Neutrophil (primary cell): Measurements from ENCODE around the gene DDX60.

ENCODE experiments used
- H3K27ac ChIP-seq: fragments of 200-600 bp; sonication (generic); 2 replicates; pipeline ENCODE4 v1.5.1; 2016; ENCODE audit warnings: mild to moderate bottlenecking, moderate library complexity
- H3K27me3 ChIP-seq: fragments of 200-600 bp; sonication (generic); 2 replicates; pipeline ENCODE4 v1.6.0; 2016; ENCODE audit warnings: mild to moderate bottlenecking
- H3K36me3 ChIP-seq: fragments of 200-600 bp; sonication (generic); 2 replicates; pipeline ENCODE4 v1.5.1; 2017
- H3K4me1 ChIP-seq, 2 experiments: fragments of 200-600 bp in 1 of 2; sonication (generic) in 1 of 2; 1 replicate in 1 of 2; 2 replicates in 1 of 2; pipeline versions ENCODE4 v1.5.1 to v1.6.1; 2013 to 2016; ENCODE audit warnings: low read depth in 1 of 2, low read length in 1 of 2, mild to moderate bottlenecking in 1 of 2, moderate library complexity in 1 of 2; ENCODE audit not compliant: control insufficient read depth in 1 of 2, insufficient read depth in 1 of 2
- H3K4me3 ChIP-seq, 2 experiments: fragments of 200-600 bp in 1 of 2; sonication (generic) in 1 of 2; 1 replicate in 1 of 2; 2 replicates in 1 of 2; pipeline ENCODE4 v1.5.1; 2013 to 2016; ENCODE audit warnings: low read depth in 1 of 2, low read length in 1 of 2, mild to moderate bottlenecking in 1 of 2, moderate library complexity in 1 of 2
- H3K9me3 ChIP-seq: fragments of 200-600 bp; sonication (generic); 2 replicates; pipeline ENCODE4 v1.5.1; 2016
- CTCF ChIP-seq: fragments of 200-600 bp; sonication (generic); IDR thresholded peaks from 2 replicates; pipeline ENCODE4 v1.5.1; 2016; ENCODE audit warnings: antibody characterized with exemption

Gene DDX60

GRCh38 chr4:168200685-168201084 is 117.9 kb downstream of the DDX60 start:
- no peaks in the 10 kb centered on the region for H3K4me1 ChIP-seq
- H3K4me3 ChIP-seq, result no peak overlapping the region
- no peak for TF ChIP-seq CTCF
- peaks cover 8% of the 10 kb centered on the region for H3K9me3 ChIP-seq
- H3K27me3 ChIP-seq, result no peaks in the 10 kb centered on the region
- no peak overlapping the region for H3K27ac ChIP-seq
- no peaks in the 10 kb centered on the region for H3K36me3 ChIP-seq

- Histone ChIP-seq H3K4me3 (no peak overlapping the region), H3K4me1 (no peaks in the 10 kb centered on the region), H3K36me3 (no peaks in the 10 kb centered on the region), H3K27me3 (no peaks in the 10 kb centered on the region), H3K27ac (no peak overlapping the region), H3K9me3 (peaks cover 8% of the 10 kb centered on the region)
- TF ChIP-seq CTCF, result no peak
Measured at GRCh38 chr4:168199260-168199957, 119.1 kb downstream of the DDX60 start.

- no peaks in the 10 kb centered on the region for H3K27me3 ChIP-seq
- no peaks in the 10 kb centered on the region for H3K4me1 ChIP-seq
- H3K9me3 ChIP-seq, result no peaks in the 10 kb centered on the region
- H3K36me3 ChIP-seq, result no peaks in the 10 kb centered on the region
- no peak for TF ChIP-seq CTCF
- H3K27ac ChIP-seq, result no peak overlapping the region
- H3K4me3 ChIP-seq, result no peak overlapping the region
Measured at GRCh38 chr4:168197926-168198325, 120.6 kb downstream of the DDX60 start.

- H3K27me3 ChIP-seq, result no peaks in the 10 kb centered on the region
- no peaks in the 10 kb centered on the region for H3K4me1 ChIP-seq
- H3K9me3 ChIP-seq, result no peaks in the 10 kb centered on the region
- no peak overlapping the region for H3K27ac ChIP-seq
- TF ChIP-seq CTCF, result no peak
- no peak overlapping the region for H3K4me3 ChIP-seq
- no peaks in the 10 kb centered on the region for H3K36me3 ChIP-seq
Measured at GRCh38 chr4:168188754-168189153, 129.8 kb downstream of the DDX60 start.

GRCh38 chr4:168183717-168184571 is 134.6 kb downstream of the DDX60 start:
- Histone ChIP-seq H3K4me3 (no peak overlapping the region), H3K4me1 (no peaks in the 10 kb centered on the region), H3K36me3 (no peaks in the 10 kb centered on the region), H3K9me3 (no peaks in the 10 kb centered on the region), H3K27ac (no peak overlapping the region), H3K27me3 (no peaks in the 10 kb centered on the region)
- no peak for TF ChIP-seq CTCF
